HG03103 (cell line): ENCODE data around the gene PROX1.

ENCODE experiments used
- ATAC-seq: cut with Tn5 transposase; IDR thresholded peaks from one replicate; pipeline ENCODE4 v1.9.1; 2021; ENCODE audit warnings: low read depth; ENCODE audit not compliant: unreplicated experiment

PROX1 gene

DNA sequence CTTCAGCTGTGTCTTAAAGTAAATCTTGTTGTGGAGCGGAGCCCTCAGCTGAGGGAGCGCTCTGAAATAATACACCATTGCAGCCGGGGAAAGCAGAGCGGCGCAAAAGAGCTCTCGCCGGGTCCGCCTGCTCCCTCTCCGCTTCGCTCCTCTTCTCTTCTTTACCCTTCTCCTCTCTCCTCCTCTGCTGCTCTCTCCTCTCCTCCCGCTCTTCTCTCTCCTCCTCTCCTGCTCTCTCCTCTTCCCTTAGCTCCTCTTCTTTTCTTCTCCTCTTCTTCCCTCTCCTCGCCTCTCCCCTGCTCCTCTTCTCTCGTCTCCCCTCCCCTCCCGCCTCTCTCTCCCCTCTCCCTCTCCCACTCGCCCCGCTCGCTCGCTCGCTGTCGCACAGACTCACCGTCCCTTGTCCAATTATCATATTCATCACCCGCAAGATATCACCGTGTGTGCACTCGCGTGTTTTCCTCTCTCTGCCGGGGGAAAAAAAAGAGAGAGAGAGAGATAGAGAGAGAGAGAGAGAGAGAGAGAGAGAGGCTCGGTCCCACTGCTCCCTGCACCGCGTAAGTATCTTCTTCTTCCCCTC lies at the start of gene PROX1:
PROX1 (plus strand) TSS at position 47 of the 580 bp plus-strand sequence. CDS start 8,563 bp downstream, outside the sequence.
- ATAC-seq, result peak; percentile 10

GRCh38 chr1:213938776-213939175 lies 49.0 kb upstream of the PROX1 start:
- ATAC-seq, result no peak

DNA sequence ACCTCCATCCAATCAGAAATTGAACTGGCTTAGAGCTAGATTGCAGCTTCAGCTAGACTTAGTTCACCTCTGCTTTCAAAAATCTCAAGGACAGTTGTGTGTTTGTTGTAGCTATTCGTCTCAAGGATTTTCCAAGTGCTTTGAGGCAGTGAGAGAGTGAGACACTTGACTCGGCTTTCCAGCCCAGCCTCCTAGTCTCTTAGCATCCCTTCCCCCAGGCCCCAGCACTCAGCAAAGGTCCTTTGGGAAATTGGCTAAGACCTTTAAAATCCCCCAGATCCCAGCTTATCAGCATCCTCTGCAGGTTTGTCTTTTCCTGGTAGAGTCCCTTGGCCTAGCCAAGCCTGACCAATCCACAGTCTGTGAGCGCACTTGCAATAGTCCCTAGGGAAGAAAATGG lies 47.9 kb upstream of the PROX1 start:
- no peak for ATAC-seq

- ATAC-seq, result no peak
Measured at GRCh38 chr1:213940947-213941346, 46.8 kb upstream of the PROX1 start.

DNA sequence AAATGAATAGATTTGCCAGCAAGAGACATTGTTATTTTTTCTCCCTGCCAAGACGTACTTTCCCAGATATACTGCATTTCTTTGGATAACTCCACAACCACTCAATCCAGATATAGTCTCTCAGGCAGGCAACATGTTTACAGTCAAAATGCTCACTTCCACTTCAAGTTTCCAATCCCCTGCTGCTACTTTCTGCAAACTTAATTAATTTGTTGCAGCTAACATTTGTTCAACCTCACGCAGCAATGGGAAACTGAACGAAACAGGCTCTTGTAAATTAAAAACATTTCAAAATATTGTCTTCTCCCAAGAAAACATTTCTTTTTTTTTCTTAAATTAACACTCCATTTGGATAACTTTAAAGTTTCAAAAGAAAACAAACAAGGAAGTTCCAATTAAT lies 45.7 kb upstream of the PROX1 start:
- ATAC-seq, result no peak

DNA sequence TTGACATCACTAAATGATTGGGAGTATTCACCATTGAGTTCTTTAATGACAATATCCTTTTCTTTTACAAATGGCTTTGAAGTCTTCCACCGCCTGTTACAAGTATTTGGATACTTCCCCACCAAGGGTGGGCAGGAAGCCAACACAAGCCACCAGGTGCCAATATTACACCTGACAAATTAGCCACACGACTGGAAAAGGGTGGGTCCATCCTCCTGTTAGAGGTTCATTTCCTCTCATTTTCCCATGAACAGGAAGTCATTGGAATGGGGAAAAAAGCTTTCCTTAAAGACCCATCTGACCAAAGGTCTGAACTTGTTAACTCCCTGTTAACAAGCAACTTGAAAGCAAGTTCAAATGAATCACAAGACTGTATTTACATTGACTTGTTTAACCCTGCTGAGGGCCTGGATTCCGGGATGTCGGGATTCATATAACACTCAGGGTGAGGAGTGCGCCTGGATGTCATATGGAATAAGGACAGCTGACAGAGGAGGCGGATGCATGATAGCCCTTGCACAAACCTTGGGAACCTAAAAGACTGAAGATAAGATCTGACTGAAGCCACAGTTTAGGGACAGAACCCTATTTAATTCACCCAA lies 40.5 kb upstream of the PROX1 start:
- no peak for ATAC-seq

DNA sequence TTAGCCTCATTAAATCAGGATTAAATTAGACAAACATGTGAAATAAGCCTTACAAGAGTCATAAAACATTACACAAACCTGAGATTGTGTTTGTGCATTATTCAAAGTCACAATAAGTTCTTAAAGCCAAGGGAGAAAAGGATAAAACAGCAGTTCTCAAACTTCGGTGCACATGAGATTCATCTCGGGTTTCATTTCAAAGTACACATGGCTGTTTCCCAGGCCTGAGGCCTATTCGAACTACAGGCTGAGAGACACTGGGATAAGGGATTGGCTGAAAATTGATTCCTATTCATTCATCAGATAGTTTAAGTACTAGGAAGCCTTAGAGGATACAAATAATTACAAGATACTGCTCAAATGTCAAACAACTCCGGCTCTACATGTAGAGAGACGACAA lies 35.9 kb upstream of the PROX1 start:
- ATAC-seq, result no peak

GRCh38 chr1:213953806-213954205 lies 34.0 kb upstream of the PROX1 start:
- no peak for ATAC-seq

DNA sequence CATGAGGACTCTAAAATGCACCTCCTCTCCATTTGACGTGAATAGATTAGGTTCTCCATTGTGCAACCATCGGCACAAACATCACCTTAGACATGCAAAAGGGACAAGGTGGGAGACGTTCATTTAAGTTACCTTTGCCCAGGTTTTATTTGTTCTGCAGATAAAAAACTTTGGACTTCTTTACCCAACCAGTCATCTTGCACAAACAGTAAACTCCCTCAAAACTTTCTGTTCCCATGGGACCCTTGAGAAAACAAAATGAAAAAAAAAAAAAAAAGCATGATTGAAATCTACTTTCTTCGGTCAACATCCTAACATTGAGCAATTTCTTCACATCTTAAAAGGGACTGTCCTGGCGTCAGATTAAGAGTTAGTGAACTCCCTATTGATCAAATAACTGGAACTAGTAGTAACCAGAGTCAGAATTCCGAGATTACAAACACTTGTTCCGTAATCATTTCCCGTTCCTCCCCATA lies 31.4 kb upstream of the PROX1 start:
- ATAC-seq, result no peak

DNA sequence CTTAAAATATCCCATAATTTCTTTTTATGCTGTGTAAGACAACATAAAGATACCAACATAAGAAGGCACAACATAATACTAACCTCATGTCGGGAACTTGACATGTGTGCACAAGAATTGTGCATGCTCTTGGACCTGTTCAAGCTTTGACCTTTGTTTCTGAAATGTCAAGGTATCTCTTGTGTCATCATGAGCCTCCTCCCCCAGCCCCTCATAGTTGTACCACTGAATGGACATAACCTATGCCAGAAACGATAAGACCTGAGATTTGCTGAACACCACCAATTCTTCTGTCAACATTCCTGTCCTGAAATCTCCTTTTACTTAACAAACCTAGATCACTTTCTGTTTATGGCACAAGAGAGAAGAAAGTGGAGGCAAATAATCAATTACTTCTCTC lies 29.4 kb upstream of the PROX1 start:
- ATAC-seq, result no peak

- ATAC-seq, result no peak
Measured at GRCh38 chr1:213960963-213961362, 26.8 kb upstream of the PROX1 start.

- no peak for ATAC-seq
Measured at GRCh38 chr1:213962508-213962907, 25.3 kb upstream of the PROX1 start.

DNA sequence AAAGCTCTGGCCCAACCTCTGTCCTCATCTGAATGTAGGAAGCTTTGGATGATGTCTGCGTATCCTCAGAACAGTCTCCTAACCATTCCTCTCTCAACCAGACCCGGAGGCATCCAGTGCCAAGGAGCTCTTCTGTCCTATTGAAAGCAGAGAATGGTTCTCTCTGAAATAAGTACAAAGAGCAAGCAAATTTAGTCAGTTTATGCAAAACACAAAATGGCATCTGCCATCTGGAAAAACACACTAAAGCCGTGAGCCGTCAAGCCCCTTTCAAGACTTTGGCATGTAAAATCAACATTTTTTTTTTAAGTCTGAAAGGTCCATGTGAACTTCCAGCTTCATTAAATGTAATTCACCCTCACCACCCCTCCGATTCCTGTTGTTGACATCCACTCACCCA lies 21.7 kb upstream of the PROX1 start:
- no peak for ATAC-seq

DNA sequence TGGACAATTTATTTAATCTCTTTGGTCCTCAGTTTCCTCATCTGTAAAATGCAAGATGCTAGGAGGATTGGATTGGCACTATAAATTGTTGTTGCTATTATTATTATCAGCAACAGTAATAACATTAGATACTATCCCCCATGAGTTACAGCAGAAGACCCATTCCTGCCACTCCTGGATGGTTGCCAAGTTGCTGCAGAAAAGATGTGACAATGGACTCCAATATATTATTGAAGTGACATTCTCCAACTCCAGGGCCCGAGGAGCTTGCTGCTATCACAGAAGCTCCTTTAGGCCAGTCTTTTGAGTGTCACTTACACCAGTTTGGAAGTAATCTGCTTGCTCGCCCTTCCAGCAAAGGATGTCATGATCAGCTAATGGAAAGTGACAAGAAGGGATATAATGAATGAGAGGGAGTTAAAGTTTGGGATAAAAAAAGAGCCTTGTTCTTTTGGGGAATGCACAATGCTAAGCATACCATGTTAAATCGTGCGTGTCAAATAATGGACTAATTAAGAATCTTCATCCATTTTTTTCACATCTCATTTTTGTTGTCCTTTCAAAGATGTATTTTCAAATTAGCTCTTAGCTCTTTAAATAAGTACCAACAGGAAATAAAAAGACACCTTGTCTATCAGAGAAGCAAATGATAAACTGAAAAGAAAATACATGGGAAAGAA lies 19.5 kb upstream of the PROX1 start:
- ATAC-seq, result no peak

GRCh38 chr1:213969958-213970555 lies 17.7 kb upstream of the PROX1 start:
- no peak for ATAC-seq

- ATAC-seq, result no peak
Measured at GRCh38 chr1:213972141-213972540, 15.6 kb upstream of the PROX1 start.

GRCh38 chr1:213973129-213973528 lies 14.6 kb upstream of the PROX1 start:
- ATAC-seq, result no peak

DNA sequence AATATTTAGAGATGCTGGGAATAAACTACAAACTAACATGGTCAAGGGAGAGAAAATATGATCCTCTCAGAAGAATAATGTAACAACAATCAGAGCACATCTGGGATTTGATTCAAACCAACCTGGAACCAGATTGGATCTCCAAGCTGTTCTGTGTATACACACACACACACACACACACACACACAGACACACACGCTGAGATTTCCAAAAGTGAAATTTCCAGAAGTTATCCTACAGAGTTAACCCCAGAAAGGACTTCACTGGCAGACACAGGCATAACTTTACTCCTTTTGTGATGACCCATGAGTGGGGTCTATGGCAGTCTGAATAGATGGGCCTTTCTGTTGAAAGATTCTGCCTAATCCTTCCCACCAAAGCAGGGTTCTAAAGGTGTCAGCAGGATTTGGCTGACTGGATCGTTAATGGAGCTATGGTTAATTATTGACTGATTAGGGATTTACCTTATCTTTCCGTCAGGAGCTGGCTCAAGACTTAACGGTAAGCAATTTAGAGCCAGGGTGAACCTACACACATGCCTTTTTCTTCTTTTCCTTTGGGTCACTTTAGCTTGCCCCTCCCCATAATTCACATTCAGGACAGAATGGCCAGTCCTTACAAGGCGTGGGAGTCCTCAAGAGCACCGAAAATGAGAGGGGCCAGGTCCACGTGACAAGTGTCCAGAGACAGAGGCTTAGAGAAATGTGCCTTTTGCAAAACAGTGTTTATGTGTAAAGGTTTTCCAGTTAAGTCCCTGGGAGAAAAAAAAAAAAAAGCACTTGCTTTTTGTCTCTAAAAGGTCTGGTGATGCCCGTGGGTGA lies 10.9 kb upstream of the PROX1 start:
- no peak for ATAC-seq

- no peak for ATAC-seq
Measured at GRCh38 chr1:213977486-213977842, 10.3 kb upstream of the PROX1 start.

- ATAC-seq, result no peak
Measured at GRCh38 chr1:213977909-213978308, 9.9 kb upstream of the PROX1 start.
